Vagina (tissue), 2 donors: ENCODE measurements around the gene PGLYRP3.

Source experiments
- CTCF ChIP-seq, 3 experiments: fragments of 450-650 bp in 2 of 3; fragments of 200-600 bp in 1 of 3; sonication (generic) in 1 of 3; IDR thresholded peaks; one replicate each; pipeline ENCODE4 v1.5.1; 2017 to 2019; ENCODE audit warnings: antibody characterized with exemption in 3 of 3, mild to moderate bottlenecking in 2 of 3, moderate library complexity in 2 of 3
- POLR2A ChIP-seq, 2 donors: fragments of 450-650 bp; IDR thresholded peaks; one replicate each; pipeline ENCODE4 v1.6.1; 2017; ENCODE audit warnings: antibody characterized with exemption in 2 of 2, mild to moderate bottlenecking in 2 of 2, moderate library complexity in 2 of 2
- POLR2AphosphoS5 ChIP-seq, 2 donors: sonication (generic); formaldehyde crosslinking; IDR thresholded peaks; one replicate each; pipeline ENCODE4 v1.9.0; 2017; ENCODE audit warnings: antibody characterized with exemption in 2 of 2, mild to moderate bottlenecking in 2 of 2, low read depth in 1 of 2; ENCODE audit not compliant: insufficient read depth in 1 of 2

- no peak for TF ChIP-seq CTCF (IDR thresholded peaks at IDR 0.05)
- no peak for TF ChIP-seq POLR2A (IDR thresholded peaks at IDR 0.05)
- no peak for TF ChIP-seq POLR2AphosphoS5 (IDR thresholded peaks at IDR 0.05; ENCODE audit: insufficient read depth in 1 of 2, low read depth in 1 of 2)
These were observed 10.4 kb downstream of the PGLYRP3 start for GRCh38 chr1:153302308-153302707.
